Neural progenitor cell (in vitro differentiated cells): ENCODE results near the gene SH3BP2. TPM values are rescaled to one million over a fixed set of nuclear protein-coding genes. Genes with fewer than 3 reads are reported as not detected.
A peak's percentile ranks its signal among the peaks of the same experiment; 100 is the strongest.

Experiments
- DNase-seq: peaks from one replicate; pipeline ENCODE4 v3.0.0-alpha.2; 2016; ENCODE audit warnings: low spot score
- H2AFZ ChIP-seq: fragments of 200-600 bp; sonication (generic); replicated peaks from 2 replicates; pipeline ENCODE4 v1.6.1; 2016; ENCODE audit warnings: antibody characterized with exemption
- H3F3A ChIP-seq: fragments of 200-600 bp; sonication (generic); 2 replicates; pipeline ENCODE4 v1.6.1; 2016; ENCODE audit warnings: antibody characterized with exemption, low read depth
- H3K27ac ChIP-seq: fragments of 200-600 bp; sonication (generic); 2 replicates; pipeline ENCODE4 v1.5.1; 2016; ENCODE audit warnings: mild to moderate bottlenecking
- H3K27me3 ChIP-seq: fragments of 200-600 bp; sonication (generic); 2 replicates; pipeline ENCODE4 v1.6.1; 2016; ENCODE audit warnings: mild to moderate bottlenecking, moderate library complexity
- H3K36me3 ChIP-seq: fragments of 200-600 bp; sonication (generic); 2 replicates; pipeline ENCODE4 v1.5.1; 2016
- H3K4me1 ChIP-seq: fragments of 200-600 bp; sonication (generic); 2 replicates; pipeline ENCODE4 v1.6.1; 2016; ENCODE audit warnings: mixed run types
- H3K4me2 ChIP-seq: fragments of 200-600 bp; sonication (generic); 2 replicates; pipeline ENCODE4 v1.6.1; 2016
- H3K4me3 ChIP-seq: fragments of 200-600 bp; sonication (generic); 2 replicates; pipeline ENCODE4 v1.5.1; 2016
- H3K79me2 ChIP-seq: fragments of 200-600 bp; sonication (generic); 2 replicates; pipeline ENCODE4 v1.6.1; 2016; ENCODE audit warnings: low read depth
- H3K9ac ChIP-seq: fragments of 200-600 bp; sonication (generic); 2 replicates; pipeline ENCODE4 v1.6.1; 2016
- H3K9me3 ChIP-seq: fragments of 200-600 bp; sonication (generic); 2 replicates; pipeline ENCODE4 v1.5.1; 2016; ENCODE audit warnings: low read depth
- H4K20me1 ChIP-seq: fragments of 200-600 bp; sonication (generic); 2 replicates; pipeline ENCODE4 v1.6.1; 2016; ENCODE audit warnings: low read depth
- H3K27ac Mint-ChIP-seq: 3 replicates; pipeline ENCODE4 v1.8.0; 2021; ENCODE audit warnings: mixed read lengths
- H3K27me3 Mint-ChIP-seq: 2 replicates; pipeline ENCODE4 v1.8.0; 2022; ENCODE audit warnings: low read depth, mild to moderate bottlenecking, inconsistent platforms, moderate library complexity, mixed read lengths; ENCODE audit not compliant: insufficient read depth
- H3K36me3 Mint-ChIP-seq: 3 replicates; pipeline ENCODE4 v1.8.0; 2021; ENCODE audit warnings: mixed read lengths
- H3K4me1 Mint-ChIP-seq: 3 replicates; pipeline ENCODE4 v1.8.0; 2021; ENCODE audit warnings: mixed read lengths
- H3K4me3 Mint-ChIP-seq: 3 replicates; pipeline ENCODE4 v1.8.0; 2021; ENCODE audit warnings: mild to moderate bottlenecking, moderate library complexity, mixed read lengths
- H3K9me3 Mint-ChIP-seq: 3 replicates; pipeline ENCODE4 v1.8.0; 2020; ENCODE audit warnings: mixed read lengths
- EZH2 ChIP-seq: fragments of 200-600 bp; sonication (generic); IDR thresholded peaks from 2 replicates; pipeline ENCODE4 v1.6.1; 2017; ENCODE audit warnings: antibody characterized with exemption, mild to moderate bottlenecking, moderate library complexity
- EZH2phosphoT487 ChIP-seq: fragments of 200-600 bp; sonication (generic); IDR thresholded peaks from 2 replicates; pipeline ENCODE4 v1.6.1; 2017; ENCODE audit warnings: antibody characterized with exemption
- total RNA-seq: library from RNA; depleted of rRNA; stranded (reverse); fragments of >200 nt; gene quantifications from 2 replicates; pipeline ENCODE4 v1.2.3, GENCODE V29; 2015; ENCODE audit warnings: low replicate concordance
- TF ChIP-seq, protein P1 (sequence below): fragments of 200-600 bp; sonication (generic); IDR thresholded peaks from 2 replicates; pipeline ENCODE4 v1.5.1; 2017; ENCODE audit warnings: antibody characterized with exemption, mild to moderate bottlenecking

Gene SH3BP2
- total RNA-seq, 1 donor from 2014 or later, result 11.8 TPM

DNA sequence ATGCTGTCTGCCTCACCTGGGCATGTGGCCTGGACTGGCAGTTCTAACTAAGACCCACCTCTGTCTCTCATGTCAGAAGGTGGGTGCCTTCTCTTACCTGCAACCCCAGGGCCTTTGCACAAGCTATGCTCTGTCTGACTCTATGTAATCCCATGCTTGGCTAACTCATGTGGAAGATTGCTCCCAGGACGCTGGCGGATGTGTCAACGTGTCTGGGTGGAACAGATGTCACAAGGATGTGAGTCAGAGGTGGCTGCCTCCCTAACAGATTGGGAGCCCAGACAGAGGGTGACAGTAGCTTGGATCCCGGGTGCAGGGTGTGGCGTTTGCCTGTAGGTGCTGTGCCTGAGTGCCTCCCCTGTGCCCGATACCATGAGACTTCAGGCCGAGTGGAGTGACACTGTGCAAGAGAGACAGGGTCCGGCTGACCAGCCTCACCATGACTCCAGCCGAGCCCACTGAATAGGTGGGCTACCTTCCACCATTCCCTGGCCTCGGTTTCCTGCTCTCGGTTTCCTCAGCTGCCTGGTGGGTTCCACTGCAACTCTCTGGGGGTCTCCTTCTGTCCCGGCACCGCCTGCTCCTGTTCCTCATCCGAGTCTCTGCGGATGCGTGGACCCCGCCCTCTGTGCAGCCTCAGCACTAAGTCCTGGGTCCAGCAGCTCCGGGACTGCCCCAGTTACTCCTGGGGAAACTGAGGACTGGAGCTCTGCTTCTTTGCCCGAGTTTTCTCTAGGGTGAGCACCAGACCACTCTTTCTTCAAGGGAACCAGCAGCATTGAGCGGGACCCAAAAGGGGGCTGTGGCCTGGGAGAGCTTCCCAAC lies 11.0 kb downstream of the SH3BP2 start:
- no peak for DNase-seq
- Mint-ChIP-seq H3K36me3 (no peaks in the 10 kb centered on the region), H3K4me1 (peaks cover 22% of the 10 kb centered on the region), H3K9me3 (no peaks in the 10 kb centered on the region), H3K27me3 (peaks cover 8% of the 10 kb centered on the region), H3K4me3 (no peak overlapping the region), H3K27ac (no peak overlapping the region)
- H4K20me1 ChIP-seq, result no peaks in the 10 kb centered on the region
- H3K4me1 ChIP-seq, result peaks cover 20% of the 10 kb centered on the region
- H3K79me2 ChIP-seq, result no peaks in the 10 kb centered on the region
- no peaks in the 10 kb centered on the region for H3K9me3 ChIP-seq
- H2AFZ ChIP-seq, result no peak overlapping the region
- H3K9ac ChIP-seq, result no peak overlapping the region
- H3K36me3 ChIP-seq, result no peaks in the 10 kb centered on the region
- TF ChIP-seq EZH2phosphoT487, result no peak
- TF ChIP-seq EZH2, result no peak
- TF ChIP-seq, protein P1, sequence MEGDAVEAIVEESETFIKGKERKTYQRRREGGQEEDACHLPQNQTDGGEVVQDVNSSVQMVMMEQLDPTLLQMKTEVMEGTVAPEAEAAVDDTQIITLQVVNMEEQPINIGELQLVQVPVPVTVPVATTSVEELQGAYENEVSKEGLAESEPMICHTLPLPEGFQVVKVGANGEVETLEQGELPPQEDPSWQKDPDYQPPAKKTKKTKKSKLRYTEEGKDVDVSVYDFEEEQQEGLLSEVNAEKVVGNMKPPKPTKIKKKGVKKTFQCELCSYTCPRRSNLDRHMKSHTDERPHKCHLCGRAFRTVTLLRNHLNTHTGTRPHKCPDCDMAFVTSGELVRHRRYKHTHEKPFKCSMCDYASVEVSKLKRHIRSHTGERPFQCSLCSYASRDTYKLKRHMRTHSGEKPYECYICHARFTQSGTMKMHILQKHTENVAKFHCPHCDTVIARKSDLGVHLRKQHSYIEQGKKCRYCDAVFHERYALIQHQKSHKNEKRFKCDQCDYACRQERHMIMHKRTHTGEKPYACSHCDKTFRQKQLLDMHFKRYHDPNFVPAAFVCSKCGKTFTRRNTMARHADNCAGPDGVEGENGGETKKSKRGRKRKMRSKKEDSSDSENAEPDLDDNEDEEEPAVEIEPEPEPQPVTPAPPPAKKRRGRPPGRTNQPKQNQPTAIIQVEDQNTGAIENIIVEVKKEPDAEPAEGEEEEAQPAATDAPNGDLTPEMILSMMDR, result no peak
- H3K27me3 ChIP-seq, result no peaks in the 10 kb centered on the region
- H3F3A ChIP-seq, result peaks cover 5% of the 10 kb centered on the region
- H3K27ac ChIP-seq, result no peak overlapping the region
- no peak overlapping the region for H3K4me3 ChIP-seq
- H3K4me2 ChIP-seq, result no peak overlapping the region

DNA sequence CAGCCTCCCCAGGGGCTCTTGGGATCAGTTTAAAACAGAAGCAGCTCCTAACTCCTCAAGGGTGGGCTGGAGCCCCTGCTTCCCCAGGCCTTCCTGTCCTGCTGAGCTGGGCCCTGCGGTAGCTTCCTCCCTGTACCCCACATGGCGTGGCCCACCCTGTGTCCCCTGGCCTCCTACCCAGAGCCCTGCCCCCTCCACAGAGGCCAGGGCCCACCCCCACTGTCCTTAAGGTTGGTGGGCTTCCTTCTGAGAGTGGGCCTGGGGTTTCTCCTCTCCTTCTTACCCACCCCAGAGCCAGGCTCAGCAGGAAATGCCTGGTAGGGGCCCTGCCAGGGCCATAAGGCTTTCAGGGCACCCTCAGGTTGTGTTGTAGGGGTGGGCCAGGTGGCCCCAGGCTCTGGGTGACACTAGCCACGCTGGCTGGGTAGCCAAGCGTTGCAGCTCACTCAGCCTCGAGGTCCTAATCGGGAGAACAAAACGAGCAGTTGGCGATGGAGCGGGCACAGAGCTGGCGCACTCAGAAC lies 11.6 kb downstream of the SH3BP2 start:
- Histone ChIP-seq H3K9me3 (no peaks in the 10 kb centered on the region), H3K4me2 (no peak overlapping the region), H3K27ac (no peak overlapping the region), H3K79me2 (no peaks in the 10 kb centered on the region), H3K9ac (no peak overlapping the region), H3K4me1 (peaks cover 22% of the 10 kb centered on the region), H3F3A (peaks cover 5% of the 10 kb centered on the region), H3K27me3 (no peaks in the 10 kb centered on the region), H3K4me3 (no peak overlapping the region), H3K36me3 (no peaks in the 10 kb centered on the region), H2AFZ (no peak overlapping the region), H4K20me1 (no peaks in the 10 kb centered on the region)
- H3K9me3 Mint-ChIP-seq, result no peaks in the 10 kb centered on the region
- TF ChIP-seq EZH2 (no peak), EZH2phosphoT487 (no peak)
- TF ChIP-seq, protein P1, result no peak
- peaks cover 23% of the 10 kb centered on the region for H3K4me1 Mint-ChIP-seq
- peaks cover 9% of the 10 kb centered on the region for H3K27me3 Mint-ChIP-seq
- no peak for DNase-seq
- H3K4me3 Mint-ChIP-seq, result no peak overlapping the region
- no peak overlapping the region for H3K27ac Mint-ChIP-seq
- no peaks in the 10 kb centered on the region for H3K36me3 Mint-ChIP-seq

DNA sequence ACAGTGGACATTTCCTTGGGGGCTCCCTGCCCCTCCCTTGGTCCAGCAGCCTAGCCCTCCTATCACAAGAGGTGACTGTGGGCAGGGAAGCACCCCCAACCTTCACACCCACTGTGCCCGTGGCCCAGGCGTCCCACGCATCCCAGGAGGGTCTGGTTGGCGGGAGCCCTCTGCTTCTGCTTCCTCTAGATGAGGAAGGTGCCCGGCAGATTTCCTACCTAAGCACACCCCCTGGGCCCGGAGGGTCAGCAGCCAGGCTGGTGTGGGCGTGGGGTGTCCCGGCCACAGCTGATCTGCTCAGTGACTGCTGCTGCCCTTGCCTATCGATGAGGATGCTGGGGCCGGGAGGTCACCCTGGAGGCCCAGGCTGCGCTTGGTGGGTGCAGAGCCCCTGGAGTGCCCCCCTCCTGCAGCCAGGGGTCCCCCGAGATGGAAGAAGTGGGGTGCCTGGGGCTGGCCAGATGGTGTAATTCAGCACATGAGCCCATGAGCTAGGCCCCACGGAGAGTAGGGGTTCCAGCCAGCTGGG lies 12.2 kb downstream of the SH3BP2 start:
- Mint-ChIP-seq H3K27ac (no peak overlapping the region), H3K4me1 (peaks cover 28% of the 10 kb centered on the region), H3K4me3 (peak overlapping the region; percentile 43), H3K27me3 (peaks cover 9% of the 10 kb centered on the region), H3K9me3 (no peaks in the 10 kb centered on the region), H3K36me3 (no peaks in the 10 kb centered on the region)
- no peak overlapping the region for H3K27ac ChIP-seq
- H3F3A ChIP-seq, result peaks cover 5% of the 10 kb centered on the region
- no peaks in the 10 kb centered on the region for H3K79me2 ChIP-seq
- no peak for DNase-seq
- no peak overlapping the region for H2AFZ ChIP-seq
- no peak overlapping the region for H3K4me2 ChIP-seq
- H4K20me1 ChIP-seq, result no peaks in the 10 kb centered on the region
- H3K27me3 ChIP-seq, result no peaks in the 10 kb centered on the region
- no peaks in the 10 kb centered on the region for H3K9me3 ChIP-seq
- no peak overlapping the region for H3K4me3 ChIP-seq
- H3K9ac ChIP-seq, result no peak overlapping the region
- TF ChIP-seq EZH2 (no peak), EZH2phosphoT487 (no peak)
- TF ChIP-seq, protein P1, result no peak
- no peaks in the 10 kb centered on the region for H3K36me3 ChIP-seq
- H3K4me1 ChIP-seq, result peaks cover 28% of the 10 kb centered on the region
